Loucy (cell line): ENCODE data around the gene UFSP2.

ENCODE experiments used
- H2AFZ ChIP-seq: fragments of 200-600 bp; sonication (generic); 2 replicates; pipeline ENCODE4 v1.6.0; 2016; ENCODE audit warnings: antibody characterized with exemption, mild to moderate bottlenecking, low read length, moderate library complexity
- H3F3A ChIP-seq: fragments of 200-600 bp; 2 replicates; pipeline ENCODE4 v1.6.0; 2016; ENCODE audit warnings: antibody characterized with exemption, low read depth, mild to moderate bottlenecking
- H3K27me3 ChIP-seq: fragments of 200-600 bp; sonication (generic); 2 replicates; pipeline ENCODE4 v1.6.1; 2014; ENCODE audit warnings: low read length, mild to moderate bottlenecking; ENCODE audit not compliant: insufficient read depth, poor library complexity, severe bottlenecking
- H3K36me3 ChIP-seq: fragments of 200-600 bp; sonication (generic); 2 replicates; pipeline ENCODE4 v1.6.1; 2016; ENCODE audit warnings: low read length; ENCODE audit not compliant: insufficient read depth
- H3K4me1 ChIP-seq: fragments of 200-600 bp; sonication (generic); 2 replicates; pipeline ENCODE4 v1.5.1; 2014; ENCODE audit warnings: low read length, mild to moderate bottlenecking; ENCODE audit not compliant: insufficient read depth, poor library complexity, severe bottlenecking
- H3K4me2 ChIP-seq: fragments of 200-600 bp; sonication (generic); 2 replicates; pipeline ENCODE4 v1.6.0; 2014; ENCODE audit warnings: antibody characterized with exemption, low read length, low read depth, mild to moderate bottlenecking; ENCODE audit not compliant: poor library complexity, severe bottlenecking
- H3K4me3 ChIP-seq: fragments of 200-600 bp; sonication (generic); 2 replicates; pipeline ENCODE4 v1.5.1; 2014; ENCODE audit warnings: low read length, mild to moderate bottlenecking, mixed read lengths; ENCODE audit not compliant: poor library complexity, severe bottlenecking
- H3K79me2 ChIP-seq: fragments of 200-600 bp; sonication (generic); 2 replicates; pipeline ENCODE4 v1.6.1; 2014; ENCODE audit warnings: low read length; ENCODE audit not compliant: insufficient read depth
- H3K9ac ChIP-seq: fragments of 200-600 bp; sonication (generic); 2 replicates; pipeline ENCODE4 v1.6.0; 2014; ENCODE audit warnings: mild to moderate bottlenecking, low read depth, low read length, moderate library complexity; ENCODE audit not compliant: poor library complexity, severe bottlenecking
- H3K9me2 ChIP-seq: fragments of 200-600 bp; sonication (generic); replicated peaks from 2 replicates; pipeline ENCODE4 v1.6.1; 2016; ENCODE audit warnings: low read depth, low read length, mixed read lengths
- H3K9me3 ChIP-seq: fragments of 200-600 bp; sonication (generic); 2 replicates; pipeline ENCODE4 v1.6.1; 2014; ENCODE audit warnings: mild to moderate bottlenecking, antibody characterized with exemption, low read length, low read depth; ENCODE audit not compliant: insufficient read depth
- H4K20me1 ChIP-seq: fragments of 200-600 bp; sonication (generic); 2 replicates; pipeline ENCODE4 v1.6.0; 2014; ENCODE audit warnings: antibody characterized with exemption, low read length, mild to moderate bottlenecking; ENCODE audit not compliant: insufficient read depth, poor library complexity, severe bottlenecking
- CTCF ChIP-seq: fragments of 200-600 bp; sonication (generic); conservative IDR thresholded peaks from 2 replicates; pipeline ENCODE4 v1.5.1; 2014; ENCODE audit warnings: mild to moderate bottlenecking, antibody characterized with exemption, low read length
- EZH2phosphoT487 ChIP-seq: fragments of 200-600 bp; IDR thresholded peaks from 2 replicates; pipeline ENCODE4 v1.6.1; 2018; ENCODE audit warnings: antibody characterized with exemption, mild to moderate bottlenecking, moderate library complexity, borderline replicate concordance

Gene UFSP2

GRCh38 chr4:185456131-185456530 is 30.4 kb upstream of the UFSP2 start:
- H3K4me2 ChIP-seq = no peak overlapping the region

DNA sequence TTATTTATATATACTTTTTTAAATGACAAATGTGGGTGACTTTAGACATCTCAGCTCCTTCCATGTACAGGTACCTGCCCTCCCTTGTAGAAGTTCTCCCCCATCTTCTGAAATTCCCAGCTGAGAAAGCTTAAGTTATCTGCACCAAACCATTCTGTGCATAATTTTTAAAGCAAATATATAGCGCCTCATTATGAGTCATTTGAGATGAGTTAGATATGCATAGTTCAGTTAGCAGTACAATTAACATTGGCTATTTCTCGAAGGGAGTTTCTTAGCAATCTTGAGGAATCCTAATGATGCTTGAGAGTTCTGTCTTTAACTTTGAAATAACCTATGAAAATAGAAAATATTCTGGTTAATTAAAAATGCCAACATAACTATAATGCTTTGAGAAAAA is 19.4 kb upstream of the UFSP2 start:
- Histone ChIP-seq H3K9me2 (no peaks in the 10 kb centered on the region), H3K4me1 (no peaks in the 10 kb centered on the region), H4K20me1 (no peaks in the 10 kb centered on the region), H3K27me3 (no peaks in the 10 kb centered on the region), H3K36me3 (no peaks in the 10 kb centered on the region), H3K9ac (no peak overlapping the region), H3K9me3 (no peaks in the 10 kb centered on the region), H2AFZ (no peak overlapping the region), H3K4me3 (no peak overlapping the region), H3K4me2 (no peak overlapping the region), H3K79me2 (no peaks in the 10 kb centered on the region), H3F3A (no peaks in the 10 kb centered on the region)
- no peak for TF ChIP-seq CTCF
- TF ChIP-seq EZH2phosphoT487 = no peak

More at GRCh38 chr4:185456131-185456530, 30.4 kb upstream of the UFSP2 start:
- no peaks in the 10 kb centered on the region for H4K20me1 ChIP-seq
- H2AFZ ChIP-seq = no peak overlapping the region
- H3K9ac ChIP-seq = no peak overlapping the region
- H3K9me3 ChIP-seq = no peaks in the 10 kb centered on the region
- no peaks in the 10 kb centered on the region for H3K36me3 ChIP-seq
- H3F3A ChIP-seq = no peaks in the 10 kb centered on the region
- H3K27me3 ChIP-seq = no peaks in the 10 kb centered on the region
- H3K9me2 ChIP-seq = no peaks in the 10 kb centered on the region
- TF ChIP-seq CTCF = no peak
- no peak for TF ChIP-seq EZH2phosphoT487
- no peaks in the 10 kb centered on the region for H3K79me2 ChIP-seq
- no peaks in the 10 kb centered on the region for H3K4me1 ChIP-seq
- H3K4me3 ChIP-seq = no peak overlapping the region

GRCh38 chr4:185441479-185441878 is 15.7 kb upstream of the UFSP2 start:
- Histone ChIP-seq H3K9ac (no peak overlapping the region), H3K4me2 (no peak overlapping the region), H3K79me2 (no peaks in the 10 kb centered on the region), H3K9me2 (no peaks in the 10 kb centered on the region), H4K20me1 (no peaks in the 10 kb centered on the region), H3K9me3 (no peaks in the 10 kb centered on the region), H2AFZ (no peak overlapping the region), H3K4me3 (no peak overlapping the region), H3F3A (no peaks in the 10 kb centered on the region), H3K27me3 (no peaks in the 10 kb centered on the region), H3K4me1 (no peaks in the 10 kb centered on the region), H3K36me3 (no peaks in the 10 kb centered on the region)
- TF ChIP-seq EZH2phosphoT487 = no peak
- TF ChIP-seq CTCF = no peak
